Measurements from ENCODE around the gene PDCL2.

DNA sequence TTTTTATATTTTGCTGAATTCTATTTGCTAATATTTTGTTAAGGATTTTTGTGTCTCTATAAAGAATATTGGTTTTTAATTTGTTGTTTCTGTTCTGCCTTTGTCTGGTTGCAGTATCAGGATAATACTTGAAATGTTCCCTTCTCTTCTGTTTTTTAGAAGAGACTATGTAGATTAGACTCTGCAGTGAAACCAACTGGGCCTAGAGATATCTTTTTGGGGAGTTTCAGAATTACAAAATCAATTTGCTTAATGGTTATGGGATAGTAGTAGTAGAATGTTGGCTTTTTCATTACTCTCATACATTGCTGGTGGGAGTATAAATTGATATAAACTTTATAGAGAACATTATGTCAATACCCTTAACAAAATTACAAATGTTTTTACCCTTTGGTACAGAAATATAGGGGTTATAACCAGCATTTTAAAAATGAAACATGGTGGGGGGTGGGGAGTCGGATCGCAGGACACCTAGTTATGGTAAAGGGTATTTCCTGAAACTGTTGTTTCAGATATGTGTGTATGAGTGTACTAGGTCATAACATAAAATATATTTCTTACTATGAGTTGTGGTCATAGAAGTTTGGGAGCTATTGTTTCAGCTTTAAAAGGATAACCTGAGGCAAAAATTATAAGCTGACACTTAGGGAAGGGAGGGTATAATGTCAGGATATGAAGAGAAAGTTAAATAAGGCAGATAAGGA, 74.4 kb downstream of the PDCL2 start:
- no peak for TF ChIP-seq EZH2phosphoT487 (IDR thresholded peaks at IDR 0.05; ENCODE audit: insufficient read depth, low read depth)
- no peak for TF ChIP-seq EZH2 (IDR thresholded peaks at IDR 0.05; ENCODE audit: insufficient read depth, poor library complexity, severe bottlenecking)
